Peyer's patch (tissue), 4 donors: Measurements from ENCODE around the gene FBXL16.

ENCODE experiments used
- POLR2A ChIP-seq, 2 donors: fragments of 450-650 bp; IDR thresholded peaks; one replicate each; pipeline ENCODE4 v1.5.1; 2017; ENCODE audit warnings: antibody characterized with exemption in 2 of 2, mild to moderate bottlenecking in 2 of 2, moderate library complexity in 2 of 2
- TF ChIP-seq, protein P1 (sequence below), 6 experiments: fragments of 450-650 bp in 4 of 6; fragments of 200-600 bp in 2 of 6; sonication (generic) in 1 of 6; IDR thresholded peaks; one replicate each; pipeline ENCODE4 v1.5.1; 2017 to 2019; ENCODE audit warnings: antibody characterized with exemption in 6 of 6, mild to moderate bottlenecking in 3 of 6, moderate library complexity in 1 of 6

DNA sequence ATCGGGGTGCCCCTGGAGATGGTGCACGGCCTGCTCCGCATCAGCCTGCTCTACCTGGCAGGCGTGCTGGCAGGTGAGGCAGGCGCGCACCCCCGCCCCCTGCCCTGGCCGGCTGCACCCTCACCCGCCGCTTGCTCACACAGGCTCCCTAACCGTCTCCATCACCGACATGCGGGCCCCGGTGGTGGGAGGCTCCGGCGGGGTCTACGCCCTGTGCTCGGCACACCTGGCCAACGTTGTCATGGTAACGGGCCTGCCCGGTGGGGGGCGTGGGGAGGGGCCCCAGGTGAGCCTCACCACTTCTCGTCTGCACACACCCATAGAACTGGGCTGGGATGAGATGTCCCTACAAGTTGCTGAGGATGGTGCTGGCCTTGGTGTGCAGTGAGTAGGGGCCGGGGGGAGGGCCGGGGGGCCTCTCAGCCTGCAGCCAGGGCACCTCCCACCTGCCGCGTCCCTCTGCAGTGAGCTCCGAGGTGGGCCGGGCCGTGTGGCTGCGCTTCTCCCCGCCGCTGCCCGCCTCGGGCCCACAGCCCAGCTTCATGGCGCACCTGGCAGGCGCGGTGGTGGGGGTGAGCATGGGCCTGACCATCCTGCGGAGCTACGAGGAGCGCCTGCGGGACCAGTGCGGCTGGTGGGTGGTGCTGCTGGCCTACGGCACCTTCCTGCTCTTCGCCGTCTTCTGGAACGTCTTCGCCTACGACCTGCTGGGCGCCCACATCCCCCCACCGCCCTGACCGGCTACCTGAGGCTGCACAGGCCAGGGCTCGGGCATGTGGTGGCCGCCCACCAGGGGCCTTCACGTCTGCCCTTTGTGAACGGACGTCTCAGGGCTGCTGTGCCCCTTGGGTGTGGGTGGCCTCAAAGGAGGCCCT lies 28.0 kb downstream of the FBXL16 start:
- TF ChIP-seq, protein P1, sequence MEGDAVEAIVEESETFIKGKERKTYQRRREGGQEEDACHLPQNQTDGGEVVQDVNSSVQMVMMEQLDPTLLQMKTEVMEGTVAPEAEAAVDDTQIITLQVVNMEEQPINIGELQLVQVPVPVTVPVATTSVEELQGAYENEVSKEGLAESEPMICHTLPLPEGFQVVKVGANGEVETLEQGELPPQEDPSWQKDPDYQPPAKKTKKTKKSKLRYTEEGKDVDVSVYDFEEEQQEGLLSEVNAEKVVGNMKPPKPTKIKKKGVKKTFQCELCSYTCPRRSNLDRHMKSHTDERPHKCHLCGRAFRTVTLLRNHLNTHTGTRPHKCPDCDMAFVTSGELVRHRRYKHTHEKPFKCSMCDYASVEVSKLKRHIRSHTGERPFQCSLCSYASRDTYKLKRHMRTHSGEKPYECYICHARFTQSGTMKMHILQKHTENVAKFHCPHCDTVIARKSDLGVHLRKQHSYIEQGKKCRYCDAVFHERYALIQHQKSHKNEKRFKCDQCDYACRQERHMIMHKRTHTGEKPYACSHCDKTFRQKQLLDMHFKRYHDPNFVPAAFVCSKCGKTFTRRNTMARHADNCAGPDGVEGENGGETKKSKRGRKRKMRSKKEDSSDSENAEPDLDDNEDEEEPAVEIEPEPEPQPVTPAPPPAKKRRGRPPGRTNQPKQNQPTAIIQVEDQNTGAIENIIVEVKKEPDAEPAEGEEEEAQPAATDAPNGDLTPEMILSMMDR (IDR thresholded peaks at IDR 0.05) = no peak
- no peak for TF ChIP-seq POLR2A (IDR thresholded peaks at IDR 0.05)
